Stimulated activated CD8-positive, alpha-beta memory T cell treated with anti-CD3 and anti-CD28 coated beads, Interleukin-15, amount 100 ng/mL, for 24 hours (primary cell): ENCODE data around the gene LIMS2.
A peak's percentile ranks its signal among the peaks of the same experiment; 100 is the strongest.

ENCODE experiments used
- DNase-seq: peaks from one replicate; pipeline ENCODE4 v3.0.0-alpha.2; 2020; ENCODE audit warnings: low read depth

LIMS2 gene

GRCh38 chr2:127597046-127597983 lies 78.0 kb downstream of the LIMS2 start:
- no peak for DNase-seq

DNA sequence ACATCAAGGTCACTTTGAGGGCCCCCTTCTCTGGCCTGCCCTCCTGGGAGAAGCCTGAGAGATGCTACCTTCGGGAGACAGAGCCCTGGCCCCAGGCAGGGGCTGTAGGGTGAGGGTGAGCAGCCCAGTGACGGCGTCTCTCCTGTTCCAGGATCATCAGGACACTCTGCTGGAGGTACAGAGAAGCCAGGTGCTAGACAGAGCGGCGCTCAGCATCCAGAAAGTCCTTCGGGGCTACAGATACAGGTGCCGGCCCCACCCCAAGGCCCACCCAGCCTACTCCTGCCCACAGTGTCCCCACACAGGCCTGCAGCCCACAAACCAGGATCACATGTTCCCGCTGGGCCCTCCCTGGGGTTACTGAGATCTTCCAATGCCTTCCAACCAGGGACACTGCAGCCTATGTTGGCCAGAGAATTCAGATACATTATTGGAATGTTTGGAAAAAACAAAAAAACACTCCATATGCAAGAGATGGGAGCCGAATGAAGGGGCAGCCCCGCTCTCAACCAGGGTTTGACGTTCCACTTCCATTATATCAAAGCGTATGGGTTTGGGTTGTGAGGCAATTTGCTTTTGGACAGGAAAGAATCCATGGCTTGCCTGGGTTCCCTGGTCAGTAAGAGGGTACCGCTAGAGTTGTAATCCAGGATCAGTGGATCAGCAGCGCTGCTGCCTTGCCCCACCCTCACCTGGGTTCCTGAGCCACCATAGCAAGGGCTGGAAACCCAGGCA lies 78.9 kb downstream of the LIMS2 start:
- DNase-seq, result no peak

DNA sequence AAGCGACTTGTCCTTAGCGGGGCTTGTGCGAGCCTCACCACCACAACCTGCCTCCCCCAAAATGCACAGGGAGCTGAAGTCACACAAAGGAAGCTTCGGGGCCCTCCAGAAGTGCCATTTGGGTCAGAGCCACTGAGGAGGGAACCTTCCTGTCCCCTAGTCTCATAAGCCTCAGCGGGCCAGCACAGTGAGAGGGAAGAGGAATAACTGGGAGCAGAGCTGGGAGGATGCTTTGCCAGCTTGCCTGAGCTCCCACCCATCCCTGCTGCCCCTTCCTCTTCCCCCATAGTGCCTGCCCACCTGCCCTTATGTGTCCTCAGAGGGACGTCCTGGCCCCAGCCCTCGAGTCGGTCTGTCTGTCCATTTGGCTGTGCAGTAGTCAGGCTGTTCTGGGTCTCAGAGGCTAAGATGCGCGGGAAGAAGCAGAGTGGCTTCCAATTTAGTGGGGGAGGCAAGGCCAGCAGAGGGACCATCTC lies 81.2 kb downstream of the LIMS2 start:
- DNase-seq, result no peak

DNA sequence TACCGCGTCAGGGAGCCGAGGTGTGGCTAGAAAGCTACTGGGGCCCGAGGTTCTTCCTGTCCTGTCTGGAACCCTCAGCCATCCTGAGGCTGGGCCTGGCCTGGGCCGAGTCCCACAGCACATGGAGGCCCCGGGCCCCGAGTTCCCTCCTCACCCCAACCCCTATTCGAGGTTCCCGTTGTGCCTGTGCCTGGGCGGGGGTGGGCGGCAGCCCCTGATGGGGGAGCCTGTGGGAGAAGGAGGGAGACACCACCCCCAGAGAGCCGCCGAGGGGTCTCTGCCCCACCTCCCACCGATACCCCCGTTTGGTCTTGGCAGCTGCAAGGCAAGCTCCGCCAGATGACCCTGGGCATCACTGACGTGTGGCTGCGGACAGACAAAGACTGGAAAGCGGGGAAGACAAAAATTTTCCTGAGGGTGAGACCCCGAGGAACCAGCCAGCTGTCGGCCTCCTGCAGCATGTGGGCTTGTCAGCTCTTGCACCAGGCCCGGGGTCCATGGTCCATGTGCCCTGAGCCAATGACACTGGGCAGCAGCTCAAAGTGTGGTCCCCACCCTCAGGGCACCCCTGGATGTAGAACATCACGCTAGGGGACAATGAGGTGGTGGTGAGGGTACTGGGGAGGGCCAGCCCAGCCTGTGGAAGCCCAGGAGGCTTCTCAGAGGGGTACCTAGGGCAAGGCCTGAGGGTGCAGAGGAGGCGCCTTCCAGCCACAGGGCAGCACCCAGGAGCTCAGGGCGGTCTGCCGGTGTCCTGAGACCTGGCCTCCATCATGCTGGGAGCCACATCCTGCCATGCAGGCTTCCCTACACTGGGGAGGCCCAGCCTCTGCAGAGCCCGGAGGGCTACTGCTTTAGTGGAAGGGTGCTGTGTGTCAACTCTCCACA lies 81.9 kb downstream of the LIMS2 start:
- DNase-seq, result no peak

GRCh38 chr2:127592761-127593227 lies 82.5 kb downstream of the LIMS2 start:
- DNase-seq, result no peak

GRCh38 chr2:127591221-127591923 lies 84.0 kb downstream of the LIMS2 start:
- DNase-seq, result peak; percentile 27

- DNase-seq, result no peak
Measured at GRCh38 chr2:127590386-127591190, 84.7 kb downstream of the LIMS2 start.

DNA sequence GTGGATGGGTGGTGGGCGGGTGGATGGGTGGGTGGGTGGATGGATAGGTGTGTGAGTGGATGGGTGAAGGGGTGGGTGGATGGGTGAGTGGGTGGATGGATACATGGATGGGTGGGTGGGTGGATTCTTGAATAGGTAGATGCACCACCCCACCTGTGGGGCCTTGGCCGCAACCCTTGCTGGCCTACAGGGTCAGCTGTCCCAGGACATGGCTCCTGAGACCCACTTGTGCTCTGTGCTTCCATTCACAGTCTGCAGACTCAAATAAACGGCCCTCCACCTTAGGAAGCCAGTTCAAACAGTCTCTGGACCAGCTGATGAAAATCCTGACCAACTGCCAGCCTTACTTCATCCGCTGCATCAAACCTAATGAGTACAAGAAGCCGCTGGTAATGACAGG lies 85.5 kb downstream of the LIMS2 start:
- DNase-seq, result no peak

DNA sequence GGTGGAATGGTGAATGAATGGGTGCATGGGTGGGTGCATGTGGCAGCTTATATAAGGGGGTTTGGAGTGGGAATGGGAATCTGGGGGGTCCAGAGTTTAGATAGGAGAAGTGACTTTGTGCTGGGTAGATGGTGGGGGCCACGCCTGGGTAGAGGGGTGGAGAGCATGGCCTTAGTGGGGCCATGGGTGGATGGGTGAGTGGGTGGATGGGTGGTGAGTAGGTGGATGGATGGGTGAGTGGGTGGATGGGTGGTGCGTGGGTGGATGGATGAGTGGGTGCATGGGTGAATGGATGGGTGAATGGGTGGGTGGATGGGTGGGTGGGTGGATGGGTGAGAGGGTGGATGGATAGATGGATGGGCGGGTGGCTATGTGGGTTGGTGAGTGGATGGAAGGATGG lies 86.0 kb downstream of the LIMS2 start:
- DNase-seq, result no peak
